Caco-2 (cell line): ENCODE results near the gene CLSTN1. TPM values are rescaled to one million over a fixed set of nuclear protein-coding genes. Genes with fewer than 3 reads are reported as not detected.

Source experiments
- BruUV-seq: library from RNA; stranded (reverse); fragments of 400-500 nt; replicated peaks from 2 replicates; lab custom pipeline; 2021; lab: Mats Ljungman, UMichigan
- CTCF ChIA-PET: fragments of 300-600 bp; sonication (Branson Sonifier 250); formaldehyde crosslinking; loops from one replicate; lab custom pipeline; 2022; ENCODE audit warnings: antibody characterized with exemption; lab: Charles Lee
- POLR2A ChIA-PET: fragments of 300-600 bp; sonication (Branson Sonifier 250); formaldehyde crosslinking; loops from one replicate; lab custom pipeline; 2022; ENCODE audit warnings: antibody characterized with exemption; lab: Charles Lee
- DNase-seq, 2 experiments: peaks; one replicate each; pipeline versions ENCODE4 v3.0.0 to v3.0.0-alpha.2; 2020 to 2022
- H3K27me3 ChIP-seq: replicated peaks from 2 replicates; pipeline ENCODE4 v1.6.0; 2011; ENCODE audit warnings: low read length; ENCODE audit not compliant: control insufficient read depth, insufficient read depth
- H3K36me3 ChIP-seq: 2 replicates; pipeline ENCODE4 v1.5.1; 2011; ENCODE audit warnings: low read length; ENCODE audit not compliant: control insufficient read depth, insufficient read depth
- H3K4me1 ChIP-seq: fragments of 250-450 bp; sonication (Bioruptor Pico); 2 replicates; pipeline ENCODE4 v1.5.1; 2020; ENCODE audit warnings: mild to moderate bottlenecking
- H3K4me3 ChIP-seq: 2 replicates; pipeline ENCODE4 v1.5.1; 2011; ENCODE audit warnings: low read depth, mild to moderate bottlenecking, control low read depth, low read length
- H3K9me3 ChIP-seq: fragments of 250-450 bp; sonication (Bioruptor Pico); 2 replicates; pipeline ENCODE4 v1.5.1; 2020; ENCODE audit warnings: mild to moderate bottlenecking, moderate library complexity
- H3K27ac Mint-ChIP-seq: one replicate; pipeline ENCODE4 v1.8.0; 2022; ENCODE audit warnings: mixed read lengths; ENCODE audit not compliant: unreplicated experiment
- H3K27me3 Mint-ChIP-seq: one replicate; pipeline ENCODE4 v1.8.0; 2022; ENCODE audit warnings: mixed read lengths; ENCODE audit not compliant: insufficient read depth, unreplicated experiment
- H3K36me3 Mint-ChIP-seq: one replicate; pipeline ENCODE4 v1.8.0; 2022; ENCODE audit warnings: mild to moderate bottlenecking, mixed read lengths; ENCODE audit not compliant: insufficient read depth, unreplicated experiment
- H3K4me1 Mint-ChIP-seq: one replicate; pipeline ENCODE4 v1.8.0; 2022; ENCODE audit warnings: low read depth, mixed read lengths; ENCODE audit not compliant: unreplicated experiment
- H3K4me3 Mint-ChIP-seq: one replicate; pipeline ENCODE4 v1.8.0; 2022; ENCODE audit warnings: mild to moderate bottlenecking, moderate library complexity, mixed read lengths; ENCODE audit not compliant: unreplicated experiment
- H3K9me3 Mint-ChIP-seq: one replicate; pipeline ENCODE4 v1.8.0; 2022; ENCODE audit warnings: mixed read lengths; ENCODE audit not compliant: unreplicated experiment
- intact Hi-C: fragments of 100-400 bp; cut with micrococcal nuclease; formaldehyde crosslinking; loops from one replicate; pipeline ENCODE4 v1.10.0; 2022; ENCODE audit not compliant: unreplicated experiment
- total RNA-seq: library from RNA; stranded (reverse); gene quantifications from 2 replicates; pipeline ENCODE4 v1.2.3, GENCODE V29; 2022
- TF ChIP-seq, protein P1 (sequence below), 2 experiments: fragments of 200-600 bp in 1 of 2; IDR thresholded peaks; 1 replicate in 1 of 2; 2 replicates in 1 of 2; pipeline versions ENCODE4 v1.5.1 to v1.8.0; 2011 to 2022; ENCODE audit warnings: antibody characterized with exemption in 1 of 2, control low read depth in 1 of 2, inconsistent platforms in 1 of 2, low read depth in 1 of 2, low read length in 1 of 2, mild to moderate bottlenecking in 1 of 2, moderate library complexity in 1 of 2; ENCODE audit not compliant: insufficient read depth in 1 of 2, severe bottlenecking in 1 of 2, unreplicated experiment in 1 of 2

CLSTN1 gene
- total RNA-seq, 1 experiment from 2014 or later = 102 TPM

DNA sequence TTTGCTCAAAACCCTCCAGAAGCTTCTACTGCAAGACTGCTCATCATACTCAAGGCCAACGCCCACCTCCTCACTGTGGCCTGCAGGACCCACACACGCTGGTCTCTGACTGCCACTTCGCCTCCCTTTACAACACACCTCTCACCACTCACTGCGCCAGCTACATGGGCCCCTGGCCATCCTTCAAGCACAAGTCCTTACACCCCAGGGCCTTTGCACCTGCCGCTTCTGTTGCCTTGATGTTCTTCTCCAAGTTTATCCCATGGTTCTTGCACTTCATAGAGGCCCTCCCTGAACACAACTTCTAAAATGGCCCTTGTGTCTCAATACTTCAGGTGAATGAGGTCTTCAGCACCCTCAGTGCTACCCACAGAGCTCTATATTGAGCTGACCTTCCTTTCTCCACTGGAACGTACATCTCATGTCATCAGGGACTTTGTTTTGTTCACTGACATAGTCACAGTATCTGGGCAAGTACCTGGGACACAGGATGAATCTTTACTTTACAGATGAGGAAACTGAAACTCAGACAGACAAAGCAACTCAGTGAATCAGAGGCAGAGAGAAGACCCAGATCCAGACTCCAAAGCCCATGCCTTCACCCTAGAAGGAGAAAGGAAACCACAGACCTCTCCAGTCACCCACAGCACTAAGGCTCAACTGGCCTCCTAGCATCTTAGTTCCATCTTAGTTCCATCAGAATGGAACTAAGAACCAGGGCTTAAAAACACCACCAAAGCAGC, 34.7 kb upstream of the CLSTN1 start:
- Histone ChIP-seq H3K27me3 (no peaks in the 10 kb centered on the region), H3K4me1 (no peaks in the 10 kb centered on the region), H3K4me3 (no peak overlapping the region), H3K36me3 (no peaks in the 10 kb centered on the region), H3K9me3 (no peaks in the 10 kb centered on the region)
- TF ChIP-seq, protein P1, sequence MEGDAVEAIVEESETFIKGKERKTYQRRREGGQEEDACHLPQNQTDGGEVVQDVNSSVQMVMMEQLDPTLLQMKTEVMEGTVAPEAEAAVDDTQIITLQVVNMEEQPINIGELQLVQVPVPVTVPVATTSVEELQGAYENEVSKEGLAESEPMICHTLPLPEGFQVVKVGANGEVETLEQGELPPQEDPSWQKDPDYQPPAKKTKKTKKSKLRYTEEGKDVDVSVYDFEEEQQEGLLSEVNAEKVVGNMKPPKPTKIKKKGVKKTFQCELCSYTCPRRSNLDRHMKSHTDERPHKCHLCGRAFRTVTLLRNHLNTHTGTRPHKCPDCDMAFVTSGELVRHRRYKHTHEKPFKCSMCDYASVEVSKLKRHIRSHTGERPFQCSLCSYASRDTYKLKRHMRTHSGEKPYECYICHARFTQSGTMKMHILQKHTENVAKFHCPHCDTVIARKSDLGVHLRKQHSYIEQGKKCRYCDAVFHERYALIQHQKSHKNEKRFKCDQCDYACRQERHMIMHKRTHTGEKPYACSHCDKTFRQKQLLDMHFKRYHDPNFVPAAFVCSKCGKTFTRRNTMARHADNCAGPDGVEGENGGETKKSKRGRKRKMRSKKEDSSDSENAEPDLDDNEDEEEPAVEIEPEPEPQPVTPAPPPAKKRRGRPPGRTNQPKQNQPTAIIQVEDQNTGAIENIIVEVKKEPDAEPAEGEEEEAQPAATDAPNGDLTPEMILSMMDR (IDR thresholded peaks at IDR 0.05; ENCODE audit: insufficient read depth in 1 of 2, low read depth in 1 of 2, low read length in 1 of 2, severe bottlenecking in 1 of 2, unreplicated experiment in 1 of 2) = no peak
- H3K27ac Mint-ChIP-seq = peak overlapping the region; percentile 5
- no peaks in the 10 kb centered on the region for H3K27me3 Mint-ChIP-seq
- peaks cover 2% of the 10 kb centered on the region for H3K36me3 Mint-ChIP-seq
- H3K9me3 Mint-ChIP-seq = no peaks in the 10 kb centered on the region
- POLR2A ChIA-PET = no interaction called here
- no peak overlapping the region for H3K4me3 Mint-ChIP-seq
- no peak for DNase-seq
- intact Hi-C loops = no loop called here
- CTCF ChIA-PET = interaction anchor here (1.1 kb wide), 1 partner anchor 67 kb away, joined by 3 read pairs; no protein-coding TSS in a partner anchor
- no TSS peak for BruUV-seq
- no peaks in the 10 kb centered on the region for H3K4me1 Mint-ChIP-seq

DNA sequence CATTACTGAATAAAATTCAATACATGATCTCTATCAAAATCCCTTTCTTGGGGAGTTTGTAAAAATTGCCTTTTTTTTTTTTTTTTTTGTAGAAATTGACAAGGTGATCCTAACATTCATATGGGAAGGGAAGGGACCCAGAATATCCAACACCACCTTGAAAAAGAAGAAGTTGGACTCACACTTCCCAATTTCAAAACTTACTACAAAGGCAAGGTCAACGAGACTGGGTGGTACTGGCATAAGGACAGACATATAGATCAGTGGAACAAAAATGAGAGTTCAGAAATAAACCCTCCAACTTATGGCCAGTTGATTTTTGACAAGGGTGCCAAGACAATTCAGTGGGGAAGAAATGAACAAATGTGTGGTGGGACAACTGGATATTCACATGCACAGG, 31.4 kb upstream of the CLSTN1 start:
- ChIA-PET POLR2A (no interaction called here), CTCF (no interaction called here)
- no peaks in the 10 kb centered on the region for H3K36me3 Mint-ChIP-seq
- Histone ChIP-seq H3K9me3 (no peaks in the 10 kb centered on the region), H3K4me3 (no peak overlapping the region), H3K27me3 (no peaks in the 10 kb centered on the region), H3K4me1 (no peaks in the 10 kb centered on the region), H3K36me3 (no peaks in the 10 kb centered on the region)
- BruUV-seq = no TSS peak
- H3K27ac Mint-ChIP-seq = no peak overlapping the region
- H3K9me3 Mint-ChIP-seq = no peaks in the 10 kb centered on the region
- no peaks in the 10 kb centered on the region for H3K4me1 Mint-ChIP-seq
- intact Hi-C loops = no loop called here
- H3K4me3 Mint-ChIP-seq = no peak overlapping the region
- H3K27me3 Mint-ChIP-seq = no peaks in the 10 kb centered on the region
- no peak for DNase-seq
- TF ChIP-seq, protein P1 (IDR thresholded peaks at IDR 0.05; ENCODE audit: insufficient read depth in 1 of 2, low read depth in 1 of 2, low read length in 1 of 2, severe bottlenecking in 1 of 2, unreplicated experiment in 1 of 2) = no peak

DNA sequence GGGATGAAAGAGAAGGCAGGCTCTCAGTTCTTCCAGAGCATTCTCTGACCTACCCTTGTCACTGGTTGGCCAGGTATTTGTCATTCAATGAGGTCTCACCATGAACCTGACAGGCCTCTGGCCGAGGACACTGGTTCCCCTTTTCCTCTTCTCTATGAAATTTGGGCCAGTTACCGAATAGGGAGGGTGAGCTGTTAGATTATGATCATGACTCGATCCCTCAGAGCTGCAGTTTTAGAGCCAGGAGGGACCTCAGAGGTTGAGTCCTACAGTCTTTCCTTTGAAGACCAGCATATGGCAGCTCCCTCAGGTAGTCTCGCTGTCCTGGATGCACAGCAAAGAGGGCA, 29.5 kb upstream of the CLSTN1 start:
- POLR2A ChIA-PET = no interaction called here
- CTCF ChIA-PET = no interaction called here

More for the DNA sequence above, 29.5 kb upstream of the CLSTN1 start:
- BruUV-seq = no TSS peak
- Histone ChIP-seq H3K4me1 (no peaks in the 10 kb centered on the region), H3K9me3 (no peaks in the 10 kb centered on the region), H3K4me3 (no peak overlapping the region), H3K36me3 (no peaks in the 10 kb centered on the region), H3K27me3 (no peaks in the 10 kb centered on the region)
- Mint-ChIP-seq H3K27me3 (no peaks in the 10 kb centered on the region), H3K4me3 (no peak overlapping the region), H3K4me1 (no peaks in the 10 kb centered on the region), H3K36me3 (no peaks in the 10 kb centered on the region), H3K9me3 (no peaks in the 10 kb centered on the region), H3K27ac (no peak overlapping the region)
- DNase-seq = no peak
- TF ChIP-seq, protein P1 (IDR thresholded peaks at IDR 0.05; ENCODE audit: insufficient read depth in 1 of 2, low read depth in 1 of 2, low read length in 1 of 2, severe bottlenecking in 1 of 2, unreplicated experiment in 1 of 2) = no peak
- intact Hi-C loops = no loop called here
